Duodenal mucosa (tissue), 2 donors: ENCODE data around the gene PROSER1.
A peak's percentile ranks its signal among the peaks of the same experiment; 100 is the strongest.

ENCODE experiments used
- H3K27ac ChIP-seq: one replicate; pipeline ENCODE4 v1.7.0; 2013; ENCODE audit warnings: low read depth, low read length
- H3K27me3 ChIP-seq, 2 donors: one replicate each; pipeline ENCODE4 v1.7.0; 2013; ENCODE audit warnings: low read length in 2 of 2, control low read depth in 1 of 2; ENCODE audit not compliant: insufficient read depth in 2 of 2, control insufficient read depth in 1 of 2
- H3K36me3 ChIP-seq, 2 donors: one replicate each; pipeline ENCODE4 v1.7.0; 2013; ENCODE audit warnings: low read length in 2 of 2, control low read depth in 1 of 2; ENCODE audit not compliant: insufficient read depth in 2 of 2, control insufficient read depth in 1 of 2
- H3K4me1 ChIP-seq, 2 donors: one replicate each; pipeline ENCODE4 v1.7.0; 2013; ENCODE audit warnings: low read length in 2 of 2, control low read depth in 1 of 2; ENCODE audit not compliant: insufficient read depth in 2 of 2, control insufficient read depth in 1 of 2
- H3K4me3 ChIP-seq, 2 donors: one replicate each; pipeline ENCODE4 v1.7.0; 2013; ENCODE audit warnings: low read length in 2 of 2, low read depth in 1 of 2
- H3K9ac ChIP-seq, 2 donors: one replicate each; pipeline ENCODE4 v1.7.0; 2013; ENCODE audit warnings: low read length in 2 of 2, low read depth in 1 of 2
- H3K9me3 ChIP-seq, 2 donors: one replicate each; pipeline ENCODE4 v1.7.0; 2013; ENCODE audit warnings: low read length in 2 of 2, control low read depth in 1 of 2; ENCODE audit not compliant: control insufficient read depth in 1 of 2

PROSER1 gene

DNA sequence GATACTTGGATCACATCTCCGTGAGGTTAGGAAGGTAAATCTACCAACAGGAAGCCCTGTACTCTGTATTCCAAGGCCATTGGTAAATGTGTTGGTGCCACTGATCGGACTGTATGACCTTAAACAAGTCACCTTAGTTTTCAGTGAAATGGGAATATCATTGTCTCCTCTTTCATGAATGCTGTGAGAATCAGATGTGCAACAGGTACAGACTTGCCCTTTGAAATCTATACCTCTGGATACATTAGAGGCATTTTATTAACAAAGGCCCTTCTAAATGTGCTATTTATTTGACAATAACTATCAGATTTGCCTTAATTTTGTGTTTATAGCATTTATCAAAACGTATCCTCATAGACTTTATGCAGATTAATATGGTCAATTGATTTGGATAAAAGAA lies 11.4 kb upstream of the PROSER1 start:
- H3K27me3 ChIP-seq, result no peaks in the 10 kb centered on the region
- no peak overlapping the region for H3K9ac ChIP-seq
- H3K27ac ChIP-seq, result no peak overlapping the region
- no peaks in the 10 kb centered on the region for H3K4me1 ChIP-seq
- H3K4me3 ChIP-seq, result no peak overlapping the region
- H3K9me3 ChIP-seq, result no peaks in the 10 kb centered on the region
- peaks cover under 1 to 9% of the 10 kb centered on the region in 2 donors for H3K36me3 ChIP-seq

DNA sequence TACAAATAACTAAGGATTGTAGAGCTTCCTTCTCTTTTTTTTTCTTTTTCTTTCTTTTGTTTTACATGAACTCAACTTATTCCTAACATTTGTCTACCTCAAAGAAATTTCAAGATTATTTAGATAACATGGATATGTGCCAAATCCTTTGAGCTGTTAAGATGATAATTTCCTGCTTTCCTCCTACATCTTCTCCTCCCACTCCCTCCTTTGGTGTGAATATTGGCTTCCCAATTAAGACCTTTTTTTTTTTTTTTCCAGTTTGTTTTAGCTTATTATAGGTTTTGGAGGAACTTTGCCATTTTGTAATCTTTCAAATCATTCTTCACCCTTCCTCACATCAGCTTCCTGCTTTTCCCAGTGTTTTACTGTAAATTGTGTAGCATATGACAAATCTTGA lies 10.9 kb upstream of the PROSER1 start:
- peaks cover 3 to 9% of the 10 kb centered on the region in 2 donors for H3K36me3 ChIP-seq
- H3K27ac ChIP-seq, result no peak overlapping the region
- no peak overlapping the region for H3K9ac ChIP-seq
- no peak overlapping the region for H3K4me3 ChIP-seq
- no peaks in the 10 kb centered on the region for H3K9me3 ChIP-seq
- H3K27me3 ChIP-seq, result no peaks in the 10 kb centered on the region
- H3K4me1 ChIP-seq, result no peaks in the 10 kb centered on the region

DNA sequence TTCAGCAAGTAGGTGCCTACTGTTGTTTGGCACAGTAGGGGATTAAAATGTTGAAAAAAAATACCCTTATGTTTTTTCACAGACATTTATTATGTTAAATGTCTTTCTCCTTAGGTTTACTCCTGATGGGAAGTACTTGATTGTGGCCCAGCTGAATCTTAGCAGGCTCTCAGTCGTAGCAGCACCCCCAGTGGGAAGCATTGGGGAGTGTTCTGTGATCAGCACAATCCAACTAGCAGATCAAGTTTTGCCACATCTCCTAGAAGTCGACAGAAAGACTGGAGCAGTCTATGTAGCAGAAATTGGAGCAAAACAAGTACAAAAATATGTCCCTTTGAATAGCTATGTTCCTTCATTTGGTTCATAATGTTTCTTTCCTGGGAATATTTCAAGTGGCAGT lies 9.7 kb upstream of the PROSER1 start:
- Histone ChIP-seq H3K4me3 (no peak overlapping the region), H3K4me1 (no peaks in the 10 kb centered on the region), H3K27me3 (no peaks in the 10 kb centered on the region), H3K36me3 (peaks cover 3% of the 10 kb centered on the region in 2 donors), H3K27ac (no peak overlapping the region), H3K9ac (no peak overlapping the region), H3K9me3 (no peaks in the 10 kb centered on the region)

GRCh38 chr13:39044536-39044935 lies 6.6 kb upstream of the PROSER1 start:
- Histone ChIP-seq H3K27me3 (no peaks in the 10 kb centered on the region), H3K4me3 (no peak overlapping the region), H3K9ac (no peak overlapping the region), H3K4me1 (peaks cover 0 to 7% of the 10 kb centered on the region in 2 donors), H3K27ac (no peak overlapping the region), H3K9me3 (no peaks in the 10 kb centered on the region), H3K36me3 (peaks cover 3% of the 10 kb centered on the region in 2 donors)

DNA sequence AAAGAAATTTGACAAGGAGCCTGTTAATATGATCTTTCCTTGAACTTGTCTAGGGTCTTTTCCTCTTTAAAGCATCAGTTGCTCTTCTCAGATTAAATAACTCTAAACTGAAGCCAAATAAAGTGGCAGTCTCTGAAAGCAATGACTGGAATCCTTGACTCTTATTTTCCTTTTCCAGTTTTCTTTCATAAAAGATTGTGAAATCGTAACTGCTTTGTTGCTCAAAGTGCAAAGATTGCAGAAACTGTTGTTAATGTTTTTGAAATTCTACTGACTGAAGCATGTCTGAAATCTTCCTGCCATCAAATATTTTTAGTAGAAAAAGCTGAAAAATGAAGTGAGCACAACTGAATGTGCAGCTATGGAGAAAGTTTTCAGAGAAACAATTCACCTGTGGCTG lies 2.3 kb upstream of the PROSER1 start:
- peaks cover 0 to 3% of the 10 kb centered on the region in 2 donors for H3K36me3 ChIP-seq
- no peak overlapping the region for H3K27ac ChIP-seq
- H3K4me3 ChIP-seq, result no peak overlapping the region

GRCh38 chr13:39039041-39039440 lies 1.2 kb upstream of the PROSER1 start:
- no peaks in the 10 kb centered on the region for H3K9me3 ChIP-seq
- H3K9ac ChIP-seq, result peak overlapping the region in 1 of 2 donors; percentile 84
- peaks cover 0 to under 1% of the 10 kb centered on the region in 2 donors for H3K36me3 ChIP-seq
- peaks cover 20 to 21% of the 10 kb centered on the region in 2 donors for H3K4me1 ChIP-seq
- peak overlapping the region; percentile 100 for H3K4me3 ChIP-seq
- no peaks in the 10 kb centered on the region for H3K27me3 ChIP-seq
- H3K27ac ChIP-seq, result no peak overlapping the region

More for the DNA sequence above, 2.3 kb upstream of the PROSER1 start:
- H3K9me3 ChIP-seq, result no peaks in the 10 kb centered on the region
- no peak overlapping the region for H3K9ac ChIP-seq
- peaks cover 12 to 14% of the 10 kb centered on the region in 2 donors for H3K4me1 ChIP-seq
- H3K27me3 ChIP-seq, result no peaks in the 10 kb centered on the region

DNA sequence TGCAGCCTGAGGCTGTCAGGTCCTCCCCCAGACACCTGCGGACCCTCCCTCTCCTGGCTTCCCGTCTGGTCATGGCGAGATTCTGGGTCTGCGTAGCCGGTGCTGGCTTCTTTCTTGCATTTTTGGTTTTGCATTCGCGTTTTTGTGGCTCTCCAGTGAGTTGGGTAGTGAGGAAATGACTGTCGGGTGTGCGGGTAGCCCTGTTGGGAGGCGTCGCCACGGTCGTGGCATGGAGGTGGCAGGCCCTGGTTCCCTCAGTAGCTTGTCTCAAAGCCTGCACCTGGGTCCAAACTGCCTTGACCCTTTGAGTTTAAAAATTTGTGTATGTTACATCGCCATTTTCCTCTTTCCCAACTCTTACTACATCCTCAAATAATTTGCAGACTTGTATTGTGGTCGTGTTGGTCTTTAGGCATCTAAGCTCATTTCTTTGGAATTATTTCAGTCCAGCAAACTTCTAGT lies 711 bp upstream of the PROSER1 start:
- Histone ChIP-seq H3K27me3 (no peaks in the 10 kb centered on the region), H3K4me1 (peaks cover 20 to 21% of the 10 kb centered on the region in 2 donors), H3K9ac (peak overlapping the region; percentile 67 to 84), H3K9me3 (no peaks in the 10 kb centered on the region), H3K36me3 (no peaks in the 10 kb centered on the region), H3K4me3 (peak overlapping the region; percentile 100), H3K27ac (peak overlapping the region; percentile 72)

GRCh38 chr13:39037410-39037879 lies 444 bp downstream of the PROSER1 start:
- peaks cover 20 to 21% of the 10 kb centered on the region in 2 donors for H3K4me1 ChIP-seq

DNA sequence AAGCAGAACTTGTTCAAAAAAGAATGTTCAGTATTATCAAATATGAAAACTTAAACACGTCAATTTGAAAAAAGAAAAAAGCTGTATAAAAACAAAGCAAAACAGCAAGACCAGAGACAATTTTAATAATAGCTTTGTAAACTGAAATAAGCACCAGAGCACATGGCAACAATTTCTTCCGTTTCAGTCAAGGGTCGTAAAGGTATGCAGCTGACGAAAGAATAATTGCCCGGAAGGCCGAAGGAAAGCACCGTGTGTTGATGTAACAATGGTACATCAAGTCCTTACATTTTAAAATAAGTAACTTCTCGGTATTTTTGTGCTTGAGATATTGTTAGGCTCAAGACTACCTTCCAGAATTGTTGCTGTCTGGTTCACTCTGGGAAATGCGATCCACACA lies 1.7 kb downstream of the PROSER1 start:
- H3K9ac ChIP-seq, result peak overlapping the region; percentile 67 to 84
- H3K4me3 ChIP-seq, result peak overlapping the region; percentile 100
- H3K36me3 ChIP-seq, result no peaks in the 10 kb centered on the region
- no peak overlapping the region for H3K27ac ChIP-seq
- H3K4me1 ChIP-seq, result peaks cover 20 to 21% of the 10 kb centered on the region in 2 donors
- no peaks in the 10 kb centered on the region for H3K27me3 ChIP-seq
- H3K9me3 ChIP-seq, result no peaks in the 10 kb centered on the region

More at GRCh38 chr13:39037410-39037879, 444 bp downstream of the PROSER1 start:
- Histone ChIP-seq H3K27ac (peak overlapping the region; percentile 70), H3K9ac (peak overlapping the region; percentile 67 to 84), H3K36me3 (no peaks in the 10 kb centered on the region), H3K27me3 (no peaks in the 10 kb centered on the region), H3K9me3 (no peaks in the 10 kb centered on the region), H3K4me3 (peak overlapping the region; percentile 100)

DNA sequence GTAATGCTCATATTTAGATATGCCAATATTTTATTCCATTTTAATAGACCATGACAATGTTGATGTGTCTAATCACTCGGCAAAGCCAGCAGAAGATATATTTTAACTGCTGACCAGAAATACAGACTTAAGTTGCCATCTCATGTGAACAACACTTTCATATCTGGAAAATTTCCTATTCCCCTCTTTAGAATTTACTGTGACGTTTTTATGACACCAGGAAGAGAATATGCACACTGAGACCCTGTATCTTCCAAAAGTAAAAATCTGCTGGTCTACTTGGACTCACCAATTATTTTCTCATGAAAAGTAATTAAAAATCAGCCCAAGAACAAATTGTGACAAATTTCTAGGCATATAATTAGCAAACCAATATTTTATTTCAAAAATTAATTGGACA lies 2.1 kb downstream of the PROSER1 start:
- H3K27me3 ChIP-seq, result no peaks in the 10 kb centered on the region
- H3K4me1 ChIP-seq, result peaks cover 20% of the 10 kb centered on the region in 2 donors
- peak overlapping the region; percentile 16 to 84 for H3K9ac ChIP-seq
- peak overlapping the region; percentile 100 for H3K4me3 ChIP-seq
- H3K27ac ChIP-seq, result no peak overlapping the region
- H3K36me3 ChIP-seq, result peaks cover 0 to 1% of the 10 kb centered on the region in 2 donors
- H3K9me3 ChIP-seq, result no peaks in the 10 kb centered on the region
